Astrocyte of the hippocampus (primary cell): Measurements from ENCODE around the gene OR5T2.
"Not testable (repeated sequence)": the region's sequence is repeated elsewhere in the genome, so short reads cannot be mapped to it uniquely, and the experiment has no call there.

ENCODE experiments used
- DNase-seq: peaks from one replicate; pipeline ENCODE4 v3.0.0; 2011; ENCODE audit warnings: low read depth, low spot score

OR5T2 gene

GRCh38 chr11:56234155-56234554 is at the start of gene OR5T2:
Gene OR5T2 (minus strand): TSS chr11:56234255. CDS start chr11:56233062, 1,193 bp downstream.
- DNase-seq, result no peak

- DNase-seq, result no peak
Observed at GRCh38 chr11:56273854-56274253, 39.8 kb upstream of the OR5T2 start, which contains the start of gene OR5T1. Gene OR5T1 (plus strand): TSS chr11:56274154. CDS start chr11:56275639, 1,485 bp downstream.

GRCh38 chr11:56271092-56271491 is 37.0 kb upstream of the OR5T2 start:
- no peak for DNase-seq

- DNase-seq, result no peak
Observed at GRCh38 chr11:56251954-56252353, 17.9 kb upstream of the OR5T2 start, which contains the start of gene OR5T3. Gene OR5T3 (plus strand): TSS chr11:56252254. CDS start chr11:56252254, 0 bp downstream.

- not testable (repeated sequence) for DNase-seq
Observed at GRCh38 chr11:56219735-56220134, 14.3 kb downstream of the OR5T2 start.

- no peak for DNase-seq
Observed at GRCh38 chr11:56214537-56214936, 19.5 kb downstream of the OR5T2 start.

- no peak for DNase-seq
Observed at GRCh38 chr11:56207790-56208189, 26.3 kb downstream of the OR5T2 start.

GRCh38 chr11:56197367-56197766 is 36.7 kb downstream of the OR5T2 start:
- no peak for DNase-seq

- DNase-seq, result no peak
Observed at GRCh38 chr11:56196705-56197104, 37.4 kb downstream of the OR5T2 start.

- no peak for DNase-seq
Observed at GRCh38 chr11:56188602-56189001, 45.5 kb downstream of the OR5T2 start.

GRCh38 chr11:56183459-56183858 is 50.6 kb downstream of the OR5T2 start:
- DNase-seq, result no peak
